OCI-LY1 (cell line): Measurements from ENCODE around the gene SLC28A3.

Experiments
- CTCF ChIP-seq: fragments of 200-600 bp; sonication (generic), shearing (Covaris generic); IDR thresholded peaks from 2 replicates; pipeline ENCODE4 v1.5.1; 2017; ENCODE audit warnings: mild to moderate bottlenecking, antibody characterized with exemption, low read length, moderate library complexity, mixed read lengths
- EZH2 ChIP-seq: fragments of 200-600 bp; sonication (generic), shearing (Covaris generic); IDR thresholded peaks from 2 replicates; pipeline ENCODE4 v1.8.0; 2017; ENCODE audit warnings: borderline replicate concordance, mixed run types, mild to moderate bottlenecking, antibody characterized with exemption, low read length, moderate library complexity, mixed read lengths

GRCh38 chr9:84386753-84387152 is 46.2 kb upstream of the SLC28A3 start:
- TF ChIP-seq CTCF (no peak), EZH2 (no peak)
